ENCODE results near the gene IDI1.

- TF ChIP-seq CTCF (conservative IDR thresholded peaks at IDR 0.05; ENCODE audit: low read depth, low read length) (no peak), EZH2 (IDR thresholded peaks at IDR 0.05; ENCODE audit: low read length, unreplicated experiment) (no peak), EZH2phosphoT487 (IDR thresholded peaks at IDR 0.05; ENCODE audit: borderline replicate concordance, low read length) (no peak)
These were observed 41.3 kb downstream of the IDI1 start for GRCh38 chr10:1007583-1007982.

Data from PC-3 (cell line).